Naive thymus-derived CD8-positive, alpha-beta T cell (primary cell): ENCODE data around the gene TMEM219. TPM values are rescaled to one million over a fixed set of nuclear protein-coding genes. Genes with fewer than 3 reads are reported as not detected.
A peak's percentile ranks its signal among the peaks of the same experiment; 100 is the strongest.

Experiments used
- ATAC-seq, 2 donors: fragments of 150-1000 bp; cut with Tn5 transposase in 1 of 2; sonication (Bioruptor Pico), chemical (Tn5 transposase) in 1 of 2; 1 replicate in 1 of 2; 2 replicates in 1 of 2; pipeline ENCODE4 v1.10.0; 2021; ENCODE audit warnings: mild to moderate bottlenecking in 2 of 2, moderate library complexity in 2 of 2
- POLR2A ChIA-PET: fragments of 350-600 bp; sonication (Branson Sonifier 250); formaldehyde crosslinking; loops from one replicate; lab custom pipeline; 2021; ENCODE audit warnings: antibody characterized with exemption; lab: Charles Lee
- DNase-seq, 10 donors: peaks; one replicate each; pipeline versions ENCODE4 v3.0.0 to v3.0.0-alpha.2; 2020 to 2022
- H3K27ac Mint-ChIP-seq, 10 donors: one replicate each; pipeline ENCODE4 v1.8.0; 2020 to 2022; ENCODE audit warnings: mild to moderate bottlenecking in 10 of 10, mixed read lengths in 10 of 10, moderate library complexity in 4 of 10, inconsistent platforms in 1 of 10
- H3K27me3 Mint-ChIP-seq, 5 donors: one replicate each; pipeline ENCODE4 v1.8.0; 2021 to 2022; ENCODE audit warnings: mixed read lengths in 5 of 5
- H3K36me3 Mint-ChIP-seq, 3 donors: one replicate each; pipeline ENCODE4 v1.8.0; 2020 to 2022; ENCODE audit warnings: mixed read lengths in 3 of 3, mild to moderate bottlenecking in 2 of 3, inconsistent platforms in 1 of 3
- H3K4me1 Mint-ChIP-seq, 4 donors: one replicate each; pipeline ENCODE4 v1.8.0; 2021 to 2022; ENCODE audit warnings: mixed read lengths in 4 of 4
- H3K4me3 Mint-ChIP-seq, 10 donors: one replicate each; pipeline ENCODE4 v1.8.0; 2020 to 2022; ENCODE audit warnings: mild to moderate bottlenecking in 10 of 10, mixed read lengths in 10 of 10, moderate library complexity in 6 of 10, inconsistent platforms in 1 of 10
- H3K9me3 Mint-ChIP-seq, 9 donors: one replicate each; pipeline ENCODE4 v1.8.0; 2020 to 2022; ENCODE audit warnings: mixed read lengths in 9 of 9, mild to moderate bottlenecking in 3 of 9, inconsistent platforms in 1 of 9, moderate library complexity in 1 of 9
- polyA plus RNA-seq, 3 donors: library from polyadenylated mRNA; unstranded; fragments of 300-500 nt; fragmentation: Illumina TruSeq; gene quantifications; one replicate each; pipeline ENCODE4 v1.2.3, GENCODE V29; 2021
- total RNA-seq, 8 experiments: library from RNA in 2 of 8; stranded (reverse) in 2 of 8; gene quantifications; one replicate each; pipeline ENCODE4 v1.2.3 and lab custom pipeline; 2021 to 2026

The TMEM219 gene
- total and polyA plus RNA-seq, 5 experiments from 2014 or later = 63.1 to 179 (median 157) TPM

DNA sequence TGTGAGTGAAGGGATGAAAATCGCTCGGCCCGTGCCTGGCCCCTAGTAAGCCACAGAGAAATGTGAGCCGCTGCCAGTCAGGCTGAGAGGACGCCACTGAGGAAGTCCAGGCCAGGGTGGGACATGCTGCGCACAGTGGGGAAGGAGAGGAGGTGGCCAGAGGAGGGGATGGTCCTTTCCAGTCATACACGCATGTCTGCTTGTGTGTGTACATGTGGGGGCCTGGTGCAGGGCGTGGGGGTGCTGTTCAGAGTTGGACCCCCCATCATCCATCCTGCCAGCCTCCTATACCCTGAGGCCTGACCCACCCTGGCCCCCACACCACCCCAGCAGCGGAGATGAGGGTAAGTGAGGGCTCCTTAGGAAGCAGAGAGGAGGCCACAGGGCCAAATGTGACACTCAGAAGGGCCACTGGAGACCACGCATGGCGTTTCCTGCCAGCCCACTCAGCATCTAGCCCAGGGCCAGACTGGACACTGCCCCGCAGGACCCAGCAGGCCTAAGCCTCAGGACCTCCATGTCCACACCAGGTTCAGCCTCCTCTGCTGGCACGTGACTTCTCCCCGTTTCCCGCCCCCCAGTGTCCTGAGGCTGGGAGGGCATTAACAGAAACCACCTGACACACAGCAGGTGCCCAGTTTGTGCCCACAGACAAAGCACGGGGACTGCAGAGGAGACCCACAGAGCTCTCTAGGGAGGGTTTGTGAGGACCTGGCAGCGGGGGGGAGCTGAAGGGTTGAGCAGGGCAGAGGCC is 42.0 kb downstream of the TMEM219 start:
- H3K4me3 Mint-ChIP-seq = no peak overlapping the region
- H3K4me1 Mint-ChIP-seq = peaks cover 0 to 20% (median 14%) of the 10 kb centered on the region in 4 donors
- H3K27ac Mint-ChIP-seq = peak overlapping the region in 5 of 10 donors; percentile 25 to 89 (median 43)

GRCh38 chr16:30004424-30004776 is 42.5 kb downstream of the TMEM219 start:
- Mint-ChIP-seq H3K36me3 (peaks cover 0 to 24% (median 0%) of the 10 kb centered on the region in 3 donors), H3K9me3 (no peaks in the 10 kb centered on the region), H3K4me3 (no peak overlapping the region), H3K27me3 (peaks cover 0 to 4% (median 2%) of the 10 kb centered on the region in 5 donors), H3K27ac (peak overlapping the region in 4 of 10 donors; percentile 36 to 48 (median 43)), H3K4me1 (peaks cover 0 to 15% (median 9%) of the 10 kb centered on the region in 4 donors)
- POLR2A ChIA-PET = interaction anchor here (0.6 to 1.0 kb wide), 3 partner anchors 9 to 755 kb away, joined by 3 to 4 read pairs (median 3); partner anchors contain the start of genes HIRIP3, INO80E and KCTD13
- DNase-seq (no peak), ATAC-seq (no peak)

More for the DNA sequence above, 42.0 kb downstream of the TMEM219 start:
- peaks cover 0 to 30% (median 0%) of the 10 kb centered on the region in 3 donors for H3K36me3 Mint-ChIP-seq
- POLR2A ChIA-PET = interaction anchor here (0.6 to 1.1 kb wide), 3 partner anchors 8 to 755 kb away, joined by 3 to 4 read pairs (median 3); partner anchors contain the start of genes HIRIP3 and INO80E
- H3K27me3 Mint-ChIP-seq = no peaks in the 10 kb centered on the region
- H3K9me3 Mint-ChIP-seq = no peaks in the 10 kb centered on the region
- ATAC-seq (no peak), DNase-seq (no peak)

DNA sequence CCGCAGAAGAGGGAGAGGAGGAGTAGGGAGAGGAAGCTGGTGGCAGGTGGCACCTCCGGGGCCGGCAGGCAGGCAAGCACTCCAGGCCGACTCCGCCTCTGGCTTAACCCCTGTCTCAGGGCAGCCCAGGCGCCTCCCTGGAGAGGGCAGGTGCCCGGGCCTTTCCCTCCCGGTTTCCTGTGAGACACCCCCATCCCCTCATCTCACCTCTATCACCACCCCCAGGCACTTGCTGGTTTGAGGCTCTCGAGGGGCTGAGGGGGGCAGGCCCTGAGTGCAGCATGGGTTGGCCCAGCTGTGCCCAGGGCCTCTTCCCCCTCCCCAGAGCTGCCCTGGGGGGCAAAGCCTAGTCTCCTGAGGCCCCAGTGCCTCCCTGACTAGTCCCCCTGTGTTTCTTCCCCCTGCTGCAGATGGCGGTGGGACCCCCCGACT is 42.9 kb downstream of the TMEM219 start:
- Mint-ChIP-seq H3K36me3 (peaks cover 0 to 20% (median 0%) of the 10 kb centered on the region in 3 donors), H3K27me3 (peaks cover 0 to 5% (median 2%) of the 10 kb centered on the region in 5 donors), H3K4me1 (peaks cover 0 to 11% (median 6%) of the 10 kb centered on the region in 4 donors), H3K9me3 (no peaks in the 10 kb centered on the region), H3K27ac (peak overlapping the region in 1 of 10 donors; percentile 43), H3K4me3 (no peak overlapping the region)
- peak; percentile 19 to 21 for ATAC-seq
- POLR2A ChIA-PET = interaction anchor here (0.6 to 1.0 kb wide), 3 partner anchors 9 to 140 kb away, joined by 3 to 4 read pairs (median 3); partner anchors contain the start of genes HIRIP3, INO80E and KCTD13
- no peak for DNase-seq

DNA sequence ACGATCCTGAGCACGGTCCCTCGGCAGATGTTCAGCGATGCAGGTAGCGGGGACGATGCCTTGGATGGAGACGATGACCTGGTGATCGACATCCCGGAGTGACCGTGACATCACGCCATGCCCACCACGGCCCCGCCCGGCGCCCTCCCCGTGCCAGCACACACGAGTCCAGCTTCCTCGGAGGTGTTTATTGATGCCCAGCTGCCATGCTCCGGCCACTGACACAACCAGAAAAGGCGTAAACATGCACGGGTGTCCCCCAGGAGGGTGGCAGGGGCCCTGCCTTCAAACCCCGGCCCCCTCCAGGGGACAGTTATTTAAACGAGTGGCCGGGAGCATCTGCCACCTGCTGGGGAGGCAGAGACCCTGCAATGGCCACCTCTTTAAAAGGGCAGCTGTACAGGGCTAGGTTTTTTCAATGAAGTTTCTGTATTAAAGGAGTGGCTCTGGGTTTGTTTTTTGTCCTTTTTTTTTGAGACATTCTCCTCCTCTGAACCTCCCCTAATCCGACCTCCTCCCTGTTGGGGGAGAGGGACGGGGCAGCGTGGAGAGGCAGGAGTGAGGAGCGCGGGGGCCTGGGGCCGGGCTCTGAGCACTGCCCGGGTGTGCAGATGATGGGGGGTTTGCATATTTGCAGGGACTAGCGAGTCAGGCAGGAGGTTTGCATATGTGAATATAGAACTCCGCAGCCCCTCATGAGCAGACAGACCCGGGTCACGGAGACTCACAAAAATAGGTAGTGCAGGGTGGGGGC is 43.6 kb downstream of the TMEM219 start:
- ATAC-seq (peak; percentile 78 to 79), DNase-seq (peak in 9 of 10 donors; percentile 23 to 77 (median 39))
- Mint-ChIP-seq H3K4me3 (no peak overlapping the region), H3K9me3 (no peaks in the 10 kb centered on the region), H3K27me3 (peaks cover 0 to 12% (median 4%) of the 10 kb centered on the region in 5 donors), H3K4me1 (peaks cover 5 to 16% (median 10%) of the 10 kb centered on the region in 4 donors), H3K27ac (peak overlapping the region in 2 of 10 donors; percentile 22 to 24), H3K36me3 (peaks cover 0 to 16% (median 0%) of the 10 kb centered on the region in 3 donors)
- POLR2A ChIA-PET = interaction anchor here (0.6 to 1.1 kb wide), 4 partner anchors 79 to 315 kb away, joined by 3 to 4 read pairs (median 4); partner anchors contain the start of gene KCTD13

DNA sequence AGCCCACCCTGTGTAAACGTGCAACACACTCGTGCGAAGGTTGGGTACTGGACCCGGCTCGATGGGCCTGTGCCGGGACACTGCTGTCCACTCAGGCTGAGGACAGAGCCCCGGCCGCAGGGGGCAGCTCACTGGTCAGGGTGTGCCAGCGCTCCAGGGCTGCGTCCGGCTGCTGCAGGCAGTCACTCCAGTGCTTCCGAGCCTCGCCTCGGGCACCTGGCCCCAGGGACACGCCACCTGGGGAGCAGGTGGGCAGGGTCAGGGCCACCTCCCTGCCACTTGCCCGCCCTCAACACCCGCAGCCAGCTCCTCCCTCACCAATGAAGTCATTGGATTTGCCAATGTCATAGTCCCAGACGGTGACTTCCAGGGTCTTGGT is 44.2 kb downstream of the TMEM219 start:
- H3K4me3 Mint-ChIP-seq = no peak overlapping the region
- POLR2A ChIA-PET = interaction anchor here (0.6 to 1.1 kb wide), 3 partner anchors 306 to 365 kb away, joined by 4 to 5 read pairs (median 4); no protein-coding TSS in a partner anchor
- ATAC-seq = no peak

DNA sequence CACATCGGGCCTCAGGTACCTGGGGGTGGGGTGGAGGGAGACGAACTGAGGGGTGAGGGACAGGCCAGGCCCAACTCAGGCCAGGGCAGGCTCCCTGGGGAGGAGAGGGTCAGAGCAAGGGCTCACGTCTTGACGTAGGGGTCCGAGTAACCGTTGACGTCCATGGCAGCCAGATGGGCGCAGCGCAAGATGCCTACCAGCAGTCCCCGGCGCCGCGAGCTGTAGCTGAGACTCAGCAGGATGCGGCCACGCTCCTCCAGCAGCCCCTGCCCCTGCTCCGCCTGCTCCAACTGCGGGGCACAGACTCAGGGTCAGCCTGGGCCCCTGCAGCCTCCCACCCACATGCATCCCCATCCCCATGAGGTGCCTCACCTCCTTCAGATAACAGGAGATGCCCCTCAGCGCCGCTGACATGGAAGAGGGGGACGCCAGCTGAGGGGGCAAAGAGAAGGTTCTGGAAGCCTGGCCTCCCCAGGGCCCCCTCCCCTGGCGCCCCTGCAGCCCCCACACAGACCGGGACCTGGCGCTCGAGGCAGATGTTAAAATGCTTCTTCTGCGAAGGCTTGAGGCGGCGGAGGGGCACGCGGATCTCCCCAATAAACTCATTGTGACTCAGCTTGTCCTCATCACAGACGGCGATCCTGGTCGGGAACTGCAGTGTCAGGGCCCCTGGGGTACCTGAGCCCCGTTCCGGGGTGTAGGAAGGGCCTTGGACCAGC is 44.9 kb downstream of the TMEM219 start:
- H3K4me1 Mint-ChIP-seq = peaks cover 6 to 19% (median 10%) of the 10 kb centered on the region in 4 donors
- no peaks in the 10 kb centered on the region for H3K9me3 Mint-ChIP-seq
- no peak overlapping the region for H3K4me3 Mint-ChIP-seq
- H3K27ac Mint-ChIP-seq = no peak overlapping the region
- ATAC-seq (no peak), DNase-seq (no peak)
- POLR2A ChIA-PET = interaction anchor here (0.6 kb wide), 1 partner anchor 366 kb away, joined by 5 read pairs; no protein-coding TSS in a partner anchor
- H3K27me3 Mint-ChIP-seq = peaks cover under 1 to 17% (median 6%) of the 10 kb centered on the region in 5 donors
- peaks cover 0 to 14% (median 0%) of the 10 kb centered on the region in 3 donors for H3K36me3 Mint-ChIP-seq

More for the DNA sequence above, 44.2 kb downstream of the TMEM219 start:
- no peak for DNase-seq
- H3K27me3 Mint-ChIP-seq = peaks cover 0 to 13% (median 4%) of the 10 kb centered on the region in 5 donors
- H3K4me1 Mint-ChIP-seq = peaks cover 6 to 19% (median 11%) of the 10 kb centered on the region in 4 donors
- H3K9me3 Mint-ChIP-seq = no peaks in the 10 kb centered on the region
- peaks cover 0 to 16% (median 0%) of the 10 kb centered on the region in 3 donors for H3K36me3 Mint-ChIP-seq
- H3K27ac Mint-ChIP-seq = no peak overlapping the region

DNA sequence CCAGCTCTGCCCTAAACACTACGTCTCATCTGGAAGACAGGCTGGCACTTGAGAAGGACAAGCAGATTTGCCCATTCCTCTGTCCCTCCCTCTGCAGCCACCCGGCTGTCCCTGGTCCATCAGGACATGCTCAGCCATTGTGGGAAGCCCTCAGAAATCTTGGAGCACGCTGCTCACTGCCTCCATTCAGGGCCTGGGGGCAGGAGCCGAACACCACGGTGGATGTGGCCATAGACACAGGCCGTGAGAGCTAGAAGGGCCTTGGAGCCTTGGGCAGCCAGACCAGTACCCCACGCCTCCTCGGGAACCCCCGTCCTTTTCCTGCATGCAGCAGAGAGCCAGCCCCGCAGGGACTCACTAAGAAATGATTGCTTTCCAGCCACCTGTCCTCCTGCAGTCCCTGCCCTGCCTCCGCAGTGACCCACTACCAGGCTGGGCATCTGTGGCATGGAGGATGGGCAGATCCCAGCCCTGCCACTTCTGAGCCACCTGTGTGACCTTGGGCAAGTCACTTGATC is 45.6 kb downstream of the TMEM219 start:
- POLR2A ChIA-PET = no interaction called here
- Mint-ChIP-seq H3K9me3 (no peaks in the 10 kb centered on the region), H3K27ac (peak overlapping the region in 1 of 10 donors; percentile 18), H3K4me1 (peaks cover 7 to 17% (median 13%) of the 10 kb centered on the region in 4 donors), H3K4me3 (no peak overlapping the region), H3K27me3 (peaks cover 2 to 23% (median 10%) of the 10 kb centered on the region in 5 donors), H3K36me3 (peaks cover 0 to 11% (median 0%) of the 10 kb centered on the region in 3 donors)
- ATAC-seq = no peak
- no peak for DNase-seq

DNA sequence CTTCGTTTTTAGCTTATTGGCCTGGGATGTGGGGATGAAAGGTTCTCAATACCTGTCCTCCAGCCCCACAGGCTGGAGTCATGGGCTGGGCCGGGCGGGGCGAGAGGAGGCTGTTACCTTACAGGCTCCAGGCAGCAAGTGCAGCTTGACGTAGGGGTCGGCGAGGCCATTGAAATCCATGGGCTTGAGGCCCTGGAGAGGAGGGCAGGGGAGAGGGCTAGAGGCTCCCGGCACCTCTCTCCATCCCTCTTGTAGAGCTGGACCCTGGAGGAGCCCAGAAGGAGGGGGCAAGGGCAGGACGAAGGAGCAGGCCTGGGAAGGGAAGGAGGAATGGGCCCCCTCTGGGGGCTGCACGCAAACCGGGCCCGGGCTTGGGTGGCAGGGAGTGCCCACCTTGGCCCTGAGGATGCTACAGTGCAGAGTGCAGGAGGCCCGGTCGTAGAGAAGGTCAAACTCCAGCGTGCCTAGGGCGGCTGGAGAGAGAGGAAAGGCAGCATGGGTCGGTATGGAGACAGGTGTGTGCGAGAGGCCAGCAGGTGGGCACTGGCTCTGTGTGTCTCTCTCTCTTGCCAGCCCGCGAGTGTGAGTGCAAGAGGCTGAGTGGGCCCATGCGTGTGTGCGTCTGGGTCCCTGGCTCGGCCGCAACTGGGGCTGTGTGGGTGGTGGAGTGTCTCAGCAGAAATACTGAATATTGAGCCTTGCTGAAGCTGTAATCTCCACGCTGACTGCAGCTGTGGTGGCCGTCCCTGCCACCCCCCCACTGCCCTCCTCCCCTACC is 47.4 kb downstream of the TMEM219 start:
- Mint-ChIP-seq H3K9me3 (no peaks in the 10 kb centered on the region), H3K36me3 (peaks cover 0 to 3% (median 0%) of the 10 kb centered on the region in 3 donors), H3K4me1 (peaks cover 5 to 16% (median 13%) of the 10 kb centered on the region in 4 donors), H3K27ac (peak overlapping the region in 2 of 10 donors; percentile 56 to 57), H3K4me3 (peak overlapping the region in 7 of 10 donors; percentile 10 to 57 (median 39)), H3K27me3 (peaks cover 2 to 23% (median 10%) of the 10 kb centered on the region in 5 donors)
- ATAC-seq (no peak), DNase-seq (no peak)
- POLR2A ChIA-PET = interaction anchor here (0.5 kb wide), 1 partner anchor 13 kb away, joined by 3 read pairs; the partner anchor contains the start of gene INO80E

- POLR2A ChIA-PET = interaction anchor here (1.0 to 1.1 kb wide), 2 partner anchors 10 to 183 kb away, joined by 3 read pairs; no protein-coding TSS in a partner anchor
- peaks cover 2 to 23% (median 10%) of the 10 kb centered on the region in 5 donors for H3K27me3 Mint-ChIP-seq
- peak overlapping the region in 2 of 10 donors; percentile 18 to 67 for H3K27ac Mint-ChIP-seq
- H3K36me3 Mint-ChIP-seq = peaks cover 0 to 3% (median 0%) of the 10 kb centered on the region in 3 donors
- no peak for DNase-seq
- H3K4me1 Mint-ChIP-seq = peaks cover 5 to 16% (median 12%) of the 10 kb centered on the region in 4 donors
- H3K9me3 Mint-ChIP-seq = no peaks in the 10 kb centered on the region
- ATAC-seq = peak; percentile 7 to 37
- peak overlapping the region; percentile 62 to 87 (median 72) for H3K4me3 Mint-ChIP-seq
Observed at GRCh38 chr16:30009990-30010843, 48.3 kb downstream of the TMEM219 start.
